ENCODE measurements around the gene TPM3.
A peak's percentile ranks its signal among the peaks of the same experiment; 100 is the strongest.

- TF ChIP-seq CTCF (IDR thresholded peaks at IDR 0.05) (peak in 3 of 6 experiments; percentile 36 to 60 (median 40)), POLR2A (IDR thresholded peaks at IDR 0.05) (no peak)
These were observed 7.1 kb upstream of the TPM3 start for GRCh38 chr1:154198756-154199562.
